A549 (cell line): ENCODE measurements around the gene NUFIP2. TPM values are rescaled to one million over a fixed set of nuclear protein-coding genes. Genes with fewer than 3 reads are reported as not detected.
A peak's percentile ranks its signal among the peaks of the same experiment; 100 is the strongest.

Experiments used
- ATAC-seq, 2 experiments: fragments of 200-7000 bp in 1 of 2; fragments of >200 bp in 1 of 2; cut with Nextera tagmentation in 1 of 2; cut with Tn5 transposase in 1 of 2; 3 replicates each; pipeline versions ENCODE4 v1.8.0 to v1.9.1; 2018 to 2020; ENCODE audit warnings: mild to moderate bottlenecking in 1 of 2, moderate library complexity in 1 of 2
- CTCF ChIA-PET: fragments of 300-600 bp; sonication (Branson Sonifier 250); formaldehyde crosslinking; extraction: SDS; loops from one replicate; lab custom pipeline; 2021; ENCODE audit warnings: antibody characterized with exemption, inconsistent platforms; lab: Yijun Ruan, JAX
- POLR2A ChIA-PET: fragments of 350-600 bp; formaldehyde crosslinking; extraction: SDS; loops from one replicate; lab custom pipeline; 2021; ENCODE audit warnings: antibody characterized with exemption, inconsistent platforms; lab: Yijun Ruan, JAX
- DNase-seq, 2 experiments: peaks; one replicate each; pipeline versions ENCODE4 v3.0.0 to v3.0.0-alpha.2; 2011 to 2016; ENCODE audit warnings: low read depth in 1 of 2, low spot score in 1 of 2
- FAIRE-seq: peaks from 2 replicates; lab custom pipeline; 2011; peaks lifted over from hg19 to GRCh38; lab: Jason Lieb, UNC
- H3K27ac ChIP-seq, 2 experiments: fragments of >200 bp; sonication (Bioruptor Twin); formaldehyde crosslinking; 3 replicates each; pipeline ENCODE4 v1.5.1; 2016 to 2017
- H3K4me1 ChIP-seq: fragments of >200 bp; sonication (Bioruptor Twin); formaldehyde crosslinking; 3 replicates; pipeline ENCODE4 v1.6.1; 2016
- H3K4me2 ChIP-seq: fragments of >200 bp; sonication (Bioruptor Twin); formaldehyde crosslinking; 3 replicates; pipeline ENCODE4 v1.6.1; 2016
- H3K4me3 ChIP-seq: fragments of >200 bp; sonication (Bioruptor Twin); formaldehyde crosslinking; 3 replicates; pipeline ENCODE4 v1.5.1; 2016
- H3K9me3 ChIP-seq: fragments of >200 bp; sonication (Bioruptor Twin); formaldehyde crosslinking; 3 replicates; pipeline ENCODE4 v1.6.1; 2016
- BCL3 ChIP-seq: fragments of >200 bp; sonication (Bioruptor Twin); formaldehyde crosslinking; IDR thresholded peaks from 3 replicates; pipeline ENCODE4 v1.6.1; 2016
- CHD2 ChIP-seq: fragments of 150-350 bp; IDR thresholded peaks from 2 replicates; pipeline ENCODE4 v1.6.1; 2014; ENCODE audit warnings: low read length; ENCODE audit not compliant: partially characterized antibody
- CHD4 ChIP-seq: fragments of 200-600 bp; sonication (generic); IDR thresholded peaks from 2 replicates; pipeline ENCODE4 v1.6.1; 2016; ENCODE audit warnings: antibody characterized with exemption, mild to moderate bottlenecking, borderline replicate concordance
- EHF ChIP-seq: fragments of 250-450 bp; sonication (Bioruptor Pico); IDR thresholded peaks from 2 replicates; pipeline ENCODE4 v1.5.0; 2020; ENCODE audit warnings: mild to moderate bottlenecking
- EHMT2 ChIP-seq: fragments of 200-600 bp; sonication (generic); IDR thresholded peaks from 2 replicates; pipeline ENCODE4 v1.6.1; 2016; ENCODE audit warnings: antibody characterized with exemption, low read depth, mild to moderate bottlenecking, moderate library complexity
- FOSL2 ChIP-seq, 2 experiments: fragments of 450-650 bp in 1 of 2; fragments of >200 bp in 1 of 2; sonication (Bioruptor Twin) in 1 of 2; formaldehyde crosslinking; IDR thresholded peaks; 2 replicates each; pipeline versions ENCODE4 v1.5.0 to v1.6.1; 2016 to 2020; ENCODE audit warnings: mild to moderate bottlenecking in 1 of 2, moderate library complexity in 1 of 2
- FOXS1 ChIP-seq: fragments of 250-450 bp; sonication (Bioruptor Pico); IDR thresholded peaks from 2 replicates; pipeline ENCODE4 v1.5.0; 2020; ENCODE audit warnings: mild to moderate bottlenecking, moderate library complexity
- GATA3 ChIP-seq: IDR thresholded peaks from 2 replicates; pipeline ENCODE4 v1.6.1; 2012; ENCODE audit warnings: borderline replicate concordance
- HMGXB4 ChIP-seq: fragments of 250-450 bp; sonication (Bioruptor Pico); IDR thresholded peaks from 2 replicates; pipeline ENCODE4 v1.5.0; 2021; ENCODE audit warnings: mild to moderate bottlenecking, moderate library complexity, borderline replicate concordance
- HOXA7 ChIP-seq: fragments of 250-450 bp; sonication (Bioruptor Pico); IDR thresholded peaks from 2 replicates; pipeline ENCODE4 v1.5.0; 2020; ENCODE audit warnings: mild to moderate bottlenecking, moderate library complexity
- HOXB13 ChIP-seq: fragments of 250-450 bp; sonication (Bioruptor Pico); IDR thresholded peaks from 2 replicates; pipeline ENCODE4 v1.5.0; 2020; ENCODE audit warnings: low read depth, mild to moderate bottlenecking, moderate library complexity
- JUN ChIP-seq, 2 experiments: fragments of >200 bp; sonication (Bioruptor Twin); formaldehyde crosslinking; IDR thresholded peaks; 2 replicates in 1 of 2; 3 replicates in 1 of 2; pipeline ENCODE4 v1.6.1; 2016 to 2017
- KDM1A ChIP-seq: fragments of 200-600 bp; sonication (generic); IDR thresholded peaks from 2 replicates; pipeline ENCODE4 v1.6.1; 2016; ENCODE audit warnings: low read depth, mild to moderate bottlenecking
- MAZ ChIP-seq: fragments of 150-350 bp; IDR thresholded peaks from 2 replicates; pipeline ENCODE4 v1.6.1; 2014; ENCODE audit warnings: antibody characterized with exemption, low read depth, low read length, borderline replicate concordance
- NFE2L2 ChIP-seq: fragments of 150-350 bp; conservative IDR thresholded peaks from 2 replicates; pipeline ENCODE4 v1.6.1; 2014; ENCODE audit warnings: low read length
- NPAS2 ChIP-seq: fragments of 250-450 bp; sonication (Bioruptor Pico); IDR thresholded peaks from 2 replicates; pipeline ENCODE4 v1.8.0; 2022; ENCODE audit warnings: mild to moderate bottlenecking, moderate library complexity, borderline replicate concordance
- PBX3 ChIP-seq: IDR thresholded peaks from 2 replicates; pipeline ENCODE4 v1.6.1; 2012
- PHF8 ChIP-seq: fragments of 200-600 bp; sonication (generic); IDR thresholded peaks from 2 replicates; pipeline ENCODE4 v1.6.1; 2016; ENCODE audit warnings: low read depth, mild to moderate bottlenecking, antibody characterized with exemption, moderate library complexity, borderline replicate concordance
- RNF2 ChIP-seq: fragments of 200-600 bp; sonication (generic); IDR thresholded peaks from 2 replicates; pipeline ENCODE4 v1.6.1; 2016; ENCODE audit warnings: low read depth, mild to moderate bottlenecking, antibody characterized with exemption, moderate library complexity, borderline replicate concordance
- TFCP2L1 ChIP-seq: fragments of 250-450 bp; sonication (Bioruptor Pico); IDR thresholded peaks from 2 replicates; pipeline ENCODE4 v1.5.0; 2021; ENCODE audit warnings: mild to moderate bottlenecking
- TP53 ChIP-seq: fragments of 250-450 bp; sonication (Bioruptor Pico); IDR thresholded peaks from 2 replicates; pipeline ENCODE4 v1.5.0; 2021; ENCODE audit warnings: mild to moderate bottlenecking, moderate library complexity
- WGBS: methylation state at CpG from one replicate; pipeline ENCODE4 v1.1.6; 2017; ENCODE audit errors: missing lambda C conversion rate; 5-methylcytosine and 5-hydroxymethylcytosine counted together
- polyA plus RNA-seq, 4 experiments: library from polyadenylated mRNA; depleted of rRNA in 3 of 4; stranded (reverse); fragments of >200 nt; fragmentation: RNase III in 1 of 4; extraction: RNeasy Plus Mini Kit Qiagen cat#74134 plus additional on column Dnase treatment in 1 of 4; gene quantifications; 2 replicates in 3 of 4; 3 replicates in 1 of 4; pipeline ENCODE4 v1.2.3, GENCODE V29; 2011 to 2017

The NUFIP2 gene
- polyA plus RNA-seq, 2 of the 4 experiments (the other 2 are of a cell fraction): 29.4 to 33.1 TPM

GRCh38 chr17:29255926-29256522 is 37.9 kb downstream of the NUFIP2 start:
- 82% methylated on average over 4 of the region's 4 CpGs for WGBS
- peak; percentile 51 for FAIRE-seq
- H3K4me1 ChIP-seq: peaks cover 48% of the 10 kb centered on the region

GRCh38 chr17:29253037-29253436 is 40.9 kb downstream of the NUFIP2 start:
- DNase-seq: no peak
- CTCF ChIA-PET: no interaction called here

More at GRCh38 chr17:29255926-29256522, 37.9 kb downstream of the NUFIP2 start:
- Histone ChIP-seq H3K9me3 (no peaks in the 10 kb centered on the region), H3K27ac (no peak overlapping the region; a peak in 1 of 6 replicates), H3K4me3 (no peak overlapping the region), H3K4me2 (peak overlapping the region; percentile 1; the same call in 1 of the 3 replicates)
- ChIA-PET POLR2A (interaction anchor here (0.6 to 3.0 kb wide), 4 partner anchors 20 to 76 kb away, joined by 3 to 12 read pairs (median 4); partner anchors contain the start of genes MYO18A and NUFIP2), CTCF (interaction anchor here (0.6 to 10.4 kb wide), 12 partner anchors 13 to 139 kb away, joined by 3 to 99 read pairs (median 8); partner anchors contain the start of gene CRYBA1)
- TF ChIP-seq PBX3: no peak
- TF ChIP-seq CHD2: no peak
- TF ChIP-seq FOSL2 (IDR thresholded peaks at IDR 0.05): no peak
- TF ChIP-seq FOSL2 (CRISPR knock-in tag; IDR thresholded peaks at IDR 0.05): no peak
- no peak for TF ChIP-seq FOXS1 (CRISPR knock-in tag)
- TF ChIP-seq TFCP2L1 (CRISPR knock-in tag): no peak
- no peak for TF ChIP-seq BCL3
- TF ChIP-seq EHMT2: no peak
- no peak for TF ChIP-seq JUN (IDR thresholded peaks at IDR 0.05)
- no peak for TF ChIP-seq HOXA7
- no peak for TF ChIP-seq HOXB13 (CRISPR knock-in tag)
- no peak for TF ChIP-seq PHF8
- TF ChIP-seq NFE2L2: no peak
- no peak for TF ChIP-seq HMGXB4
- no peak for TF ChIP-seq TP53
- no peak for TF ChIP-seq GATA3
- TF ChIP-seq NPAS2 (CRISPR knock-in tag): no peak
- no peak for TF ChIP-seq CHD4
- TF ChIP-seq RNF2: no peak
- no peak for TF ChIP-seq KDM1A
- DNase-seq (no peak), ATAC-seq (no peak)

More at GRCh38 chr17:29253037-29253436, 40.9 kb downstream of the NUFIP2 start:
- ATAC-seq (peak; percentile 20 to 30; a peak in 3 of 6 replicates), FAIRE-seq (peak; percentile 59)
- WGBS: 94% methylated on average over 2 of the region's 2 CpGs
- no peaks in the 10 kb centered on the region for H3K9me3 ChIP-seq
- H3K4me1 ChIP-seq: peaks cover 41% of the 10 kb centered on the region
- POLR2A ChIA-PET: no interaction called here
- H3K27ac ChIP-seq: no peak overlapping the region
- TF ChIP-seq HOXA7: 0 out of 2 replicates have a peak, but pooled peaks have one; percentile 31
- no peak for TF ChIP-seq EHF (CRISPR knock-in tag)
- no peak for TF ChIP-seq MAZ
- TF ChIP-seq CHD4: no peak
- TF ChIP-seq JUN (IDR thresholded peaks at IDR 0.05): 0 out of 5 replicates have a peak, but pooled peaks of 1 of the 2 experiments have one; percentile 27
- no peak overlapping the region for H3K4me2 ChIP-seq
- no peak overlapping the region for H3K4me3 ChIP-seq
